HG02840 (cell line): ENCODE data around the gene NME9.

Source experiments
- ATAC-seq: cut with Tn5 transposase; IDR thresholded peaks from one replicate; pipeline ENCODE4 v1.9.1; 2021; ENCODE audit warnings: mild to moderate bottlenecking, moderate library complexity, moderate number of reproducible peaks; ENCODE audit not compliant: unreplicated experiment, low FRiP score

The NME9 gene

GRCh38 chr3:138289701-138290100 is 40.0 kb downstream of the NME9 start:
- no peak for ATAC-seq

DNA sequence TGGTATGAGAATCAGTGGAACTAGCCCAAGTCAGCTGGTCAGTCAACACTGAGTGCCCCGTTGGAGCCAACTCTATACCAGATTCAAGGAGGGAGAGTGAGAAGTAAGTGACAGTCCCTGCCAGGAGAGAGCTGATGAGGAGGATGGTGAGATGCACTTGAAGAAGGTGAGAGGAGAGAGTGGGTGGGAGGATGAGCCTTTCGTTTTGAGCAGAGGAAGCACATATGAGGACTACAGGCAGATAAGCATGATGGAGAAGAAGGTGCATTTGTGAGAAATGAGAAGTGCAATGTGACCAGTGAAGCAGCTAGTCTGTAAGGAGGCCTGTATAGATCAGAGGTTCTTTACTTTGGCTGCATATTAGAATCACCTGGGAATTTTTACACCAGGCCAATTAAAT is 40.4 kb downstream of the NME9 start:
- no peak for ATAC-seq

GRCh38 chr3:138284957-138285477 is 44.6 kb downstream of the NME9 start:
- no peak for ATAC-seq

DNA sequence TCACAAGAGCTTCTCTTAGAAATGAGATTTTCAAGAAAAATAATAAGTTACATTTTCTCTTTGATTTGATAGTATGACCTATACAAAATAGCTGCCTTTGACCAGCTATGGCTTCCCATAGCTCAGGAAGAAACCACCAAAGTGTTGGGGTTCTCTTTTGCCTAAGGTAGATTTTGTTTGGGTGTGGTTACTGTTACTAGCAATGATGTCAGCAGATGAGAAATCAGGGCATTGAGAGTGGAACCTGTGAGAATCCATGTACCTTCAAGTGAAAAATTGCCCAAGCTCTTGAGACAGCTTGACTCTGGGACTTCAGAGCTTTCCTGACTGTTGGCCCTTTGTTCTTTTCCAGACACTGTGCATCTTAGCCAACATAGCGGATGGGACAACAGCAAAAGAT is 45.6 kb downstream of the NME9 start:
- no peak for ATAC-seq

- ATAC-seq = no peak
These were observed 46.8 kb downstream of the NME9 start for GRCh38 chr3:138282836-138283235.

DNA sequence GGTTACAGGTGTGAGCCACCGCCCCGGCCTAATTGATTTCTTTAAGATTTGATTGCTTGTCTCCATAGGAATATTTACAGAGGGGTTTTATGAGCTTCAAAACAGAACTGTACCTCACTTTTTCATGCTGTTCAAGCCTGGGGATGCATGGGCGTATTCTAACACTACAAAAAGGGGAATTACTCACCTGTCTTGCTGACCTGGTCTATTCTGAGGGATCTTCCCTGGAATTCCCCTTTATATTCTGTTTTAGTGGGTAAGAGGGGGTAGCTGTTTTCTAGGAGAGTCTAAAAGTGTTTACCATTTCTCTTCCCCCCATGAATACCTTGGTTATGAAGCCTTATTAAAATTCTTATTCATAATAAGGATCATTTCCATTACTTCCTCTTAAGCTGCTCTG is 48.1 kb downstream of the NME9 start:
- ATAC-seq = no peak

DNA sequence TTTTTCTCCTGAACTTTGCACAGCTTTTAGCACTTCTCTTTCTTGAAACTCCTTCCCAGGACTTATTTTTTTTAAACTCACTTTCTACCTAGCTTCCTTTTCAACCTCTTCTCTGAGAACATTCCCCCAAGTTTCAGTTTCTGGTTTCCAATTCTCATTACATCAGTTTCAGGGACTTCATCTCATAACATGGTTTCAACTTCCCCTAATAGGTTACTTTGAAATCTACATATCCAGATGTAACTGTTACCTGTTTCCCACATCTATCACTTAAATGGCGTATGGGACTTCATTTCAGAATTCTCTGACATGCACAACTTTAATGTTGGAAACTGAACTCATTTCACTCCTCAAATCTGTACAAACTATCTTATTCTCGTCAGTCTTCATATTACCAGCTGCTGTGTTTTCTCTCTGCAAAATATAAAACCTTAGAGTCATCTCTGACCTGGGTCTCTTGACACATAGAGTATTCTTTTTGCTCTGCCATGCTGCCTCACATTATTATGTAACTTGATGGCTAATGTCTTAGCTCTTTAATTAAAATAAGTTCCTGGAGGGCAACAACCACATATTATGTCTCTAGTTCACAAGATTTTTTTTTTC is 58.4 kb downstream of the NME9 start:
- peak; percentile 52 for ATAC-seq

- ATAC-seq = no peak
These were observed 59.4 kb downstream of the NME9 start for GRCh38 chr3:138270245-138270644.

GRCh38 chr3:138267083-138267482 is 62.6 kb downstream of the NME9 start:
- no peak for ATAC-seq

DNA sequence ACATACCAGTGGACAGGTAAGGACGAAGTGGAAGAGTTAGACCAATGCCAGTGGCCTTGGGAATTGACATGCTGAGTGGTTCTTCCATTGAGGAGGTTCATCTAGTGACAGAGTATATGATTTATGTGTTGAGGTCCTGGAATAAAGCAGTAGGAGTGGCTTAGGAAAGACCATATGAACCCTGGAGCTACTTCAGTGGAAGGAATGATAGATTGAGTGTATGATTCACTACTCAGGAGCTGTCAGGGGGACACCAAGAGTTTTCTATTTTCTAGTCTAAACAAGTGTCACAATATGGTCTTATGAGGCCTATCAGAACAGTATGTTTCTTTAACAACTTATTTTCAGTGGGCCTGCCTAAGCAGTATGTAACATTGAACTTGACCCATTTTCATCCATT is 63.9 kb downstream of the NME9 start:
- no peak for ATAC-seq

DNA sequence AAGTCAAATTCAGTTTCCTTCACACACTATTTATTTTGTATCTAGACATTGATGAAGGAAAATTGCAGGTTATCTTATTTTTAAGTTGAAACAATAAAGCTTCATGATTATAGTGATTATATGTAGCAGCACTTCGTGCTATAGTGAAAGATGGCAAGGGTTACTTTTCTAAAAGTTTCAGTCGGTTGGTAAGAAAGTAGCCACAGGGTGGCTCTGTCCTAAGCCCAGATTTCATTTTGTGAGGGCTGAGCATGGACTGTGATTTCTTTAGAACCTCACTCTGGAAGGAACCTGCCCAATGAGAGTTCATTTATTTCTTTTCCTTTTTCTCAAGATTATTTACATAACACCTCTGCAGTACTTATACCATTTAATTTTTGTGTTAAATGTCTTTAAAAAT is 66.5 kb downstream of the NME9 start:
- no peak for ATAC-seq

DNA sequence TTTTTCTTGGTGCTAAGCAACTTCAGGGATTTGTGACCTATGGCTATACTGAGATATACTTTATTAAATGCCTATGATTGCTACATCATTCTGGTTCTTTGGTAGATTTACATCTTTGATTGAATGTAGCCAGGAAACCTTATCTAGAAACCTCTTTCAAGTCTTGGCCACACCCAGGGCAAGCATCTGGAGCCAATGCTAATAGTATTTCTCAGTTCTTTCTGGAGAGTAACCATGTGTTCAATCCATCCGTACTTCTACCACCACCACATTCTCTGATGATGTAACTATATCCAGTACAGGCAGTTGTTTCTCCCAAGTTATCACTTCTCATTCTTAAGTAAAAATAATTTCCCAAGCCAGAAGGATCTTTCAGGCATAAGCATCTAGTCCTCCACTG is 69.0 kb downstream of the NME9 start:
- no peak for ATAC-seq

DNA sequence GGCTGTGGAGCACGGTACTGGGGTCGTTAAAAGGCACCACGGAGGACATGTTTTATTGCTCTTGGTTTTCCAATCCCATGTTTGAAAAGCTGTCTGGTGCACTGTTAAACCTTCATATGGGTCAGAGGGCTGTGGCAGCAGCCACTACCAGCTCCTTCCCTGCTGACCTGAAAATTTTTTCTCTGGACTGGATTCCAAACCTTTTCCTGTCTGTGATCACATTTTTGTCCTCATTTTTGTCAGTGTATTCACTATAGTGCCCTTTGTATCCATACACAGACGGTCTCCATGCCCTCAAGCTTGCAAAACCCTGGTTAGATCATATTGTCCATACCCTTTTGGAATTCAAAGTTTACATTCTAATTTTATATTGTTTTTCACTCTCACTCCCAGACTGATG is 70.5 kb downstream of the NME9 start:
- no peak for ATAC-seq

- no peak for ATAC-seq
These were observed 71.7 kb downstream of the NME9 start for GRCh38 chr3:138257986-138258385.

DNA sequence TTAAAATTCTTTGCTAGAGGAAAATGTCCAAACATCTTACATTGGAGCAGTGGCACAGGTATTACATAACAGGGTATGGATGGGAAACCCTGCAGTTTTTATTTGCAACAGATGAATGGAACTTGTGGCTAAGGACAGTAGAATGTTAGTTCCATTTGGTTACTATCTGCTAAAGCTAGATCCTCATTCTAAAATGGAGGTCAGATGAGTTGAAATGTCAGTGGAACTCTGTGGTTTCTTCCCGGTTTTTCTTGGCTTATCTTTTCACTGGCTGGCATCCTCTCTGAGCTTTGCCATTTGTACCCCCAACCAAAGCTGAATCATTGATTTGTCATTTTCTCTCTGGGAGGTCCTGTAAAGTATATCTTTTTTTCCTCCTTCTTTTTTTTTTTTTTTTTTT is 73.6 kb downstream of the NME9 start:
- no peak for ATAC-seq

GRCh38 chr3:138254216-138254615 is 75.4 kb downstream of the NME9 start:
- ATAC-seq = no peak

- no peak for ATAC-seq
These were observed 76.0 kb downstream of the NME9 start for GRCh38 chr3:138253609-138254008.
